ENCODE results near the gene LZTR1.

GRCh38 chr22:20968281-20968977 lies 13.7 kb upstream of the LZTR1 start:
- no peak for TF ChIP-seq GATA2 (IDR thresholded peaks at IDR 0.05; ENCODE audit: low read depth, low read length)
- no peak for TF ChIP-seq GATA3 (IDR thresholded peaks at IDR 0.05; ENCODE audit: low read depth, low read length)

All from SH-SY5Y (cell line).